Measurements from ENCODE around the gene SLC12A3. TPM values are rescaled to one million over a fixed set of nuclear protein-coding genes. Genes with fewer than 3 reads are reported as not detected.

Gene SLC12A3
- total and polyA plus RNA-seq, 2 donors (not counting 1 experiment from before 2014, with no cell fraction given), result not detected

- H3K9ac ChIP-seq (ENCODE audit: insufficient read depth, low read length), result no peak overlapping the region
- TF ChIP-seq, protein P1, sequence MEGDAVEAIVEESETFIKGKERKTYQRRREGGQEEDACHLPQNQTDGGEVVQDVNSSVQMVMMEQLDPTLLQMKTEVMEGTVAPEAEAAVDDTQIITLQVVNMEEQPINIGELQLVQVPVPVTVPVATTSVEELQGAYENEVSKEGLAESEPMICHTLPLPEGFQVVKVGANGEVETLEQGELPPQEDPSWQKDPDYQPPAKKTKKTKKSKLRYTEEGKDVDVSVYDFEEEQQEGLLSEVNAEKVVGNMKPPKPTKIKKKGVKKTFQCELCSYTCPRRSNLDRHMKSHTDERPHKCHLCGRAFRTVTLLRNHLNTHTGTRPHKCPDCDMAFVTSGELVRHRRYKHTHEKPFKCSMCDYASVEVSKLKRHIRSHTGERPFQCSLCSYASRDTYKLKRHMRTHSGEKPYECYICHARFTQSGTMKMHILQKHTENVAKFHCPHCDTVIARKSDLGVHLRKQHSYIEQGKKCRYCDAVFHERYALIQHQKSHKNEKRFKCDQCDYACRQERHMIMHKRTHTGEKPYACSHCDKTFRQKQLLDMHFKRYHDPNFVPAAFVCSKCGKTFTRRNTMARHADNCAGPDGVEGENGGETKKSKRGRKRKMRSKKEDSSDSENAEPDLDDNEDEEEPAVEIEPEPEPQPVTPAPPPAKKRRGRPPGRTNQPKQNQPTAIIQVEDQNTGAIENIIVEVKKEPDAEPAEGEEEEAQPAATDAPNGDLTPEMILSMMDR (conservative IDR thresholded peaks at IDR 0.05 in 1 of 2, IDR thresholded peaks at IDR 0.05 in 1 of 2; ENCODE audit: low read depth in 1 of 2, low read length in 2 of 2), result no peak
- no peak for TF ChIP-seq EZH2 (IDR thresholded peaks at IDR 0.05; ENCODE audit: low read length, missing control alignments)
- no peak for DNase-seq (ENCODE audit: low read depth in 2 of 2)
- no peaks in the 10 kb centered on the region for H3K9me3 ChIP-seq (ENCODE audit: control insufficient read depth, insufficient read depth, low read depth, low read length)
- H2AFZ ChIP-seq (ENCODE audit: low read length), result no peak overlapping the region
- no peak overlapping the region for H3K27ac ChIP-seq (ENCODE audit: insufficient read depth, low read length)
- no peaks in the 10 kb centered on the region for H4K20me1 ChIP-seq (ENCODE audit: control insufficient read depth, extremely low read depth, insufficient read depth, low read length)
- no peaks in the 10 kb centered on the region for H3K4me1 ChIP-seq (ENCODE audit: control insufficient read depth, extremely low read depth, insufficient read depth, low read length)
- H3K36me3 ChIP-seq (ENCODE audit: control insufficient read depth, insufficient read depth, low read length), result no peaks in the 10 kb centered on the region
- no peaks in the 10 kb centered on the region for H3K79me2 ChIP-seq (ENCODE audit: control insufficient read depth, insufficient read depth, low read length)
- no peaks in the 10 kb centered on the region for H3K27me3 ChIP-seq (ENCODE audit: control insufficient read depth, insufficient read depth, low read length)
- no peak overlapping the region for H3K4me3 ChIP-seq (replicated peaks in 1 of 4; ENCODE audit: control extremely low read depth in 1 of 4, insufficient read depth in 1 of 4, low read depth in 3 of 4, low read length in 4 of 4)
- H3K4me2 ChIP-seq (ENCODE audit: extremely low read depth, insufficient read depth, low read length), result no peak overlapping the region
Observed at GRCh38 chr16:56817938-56818337, 47.1 kb upstream of the SLC12A3 start.

DNA sequence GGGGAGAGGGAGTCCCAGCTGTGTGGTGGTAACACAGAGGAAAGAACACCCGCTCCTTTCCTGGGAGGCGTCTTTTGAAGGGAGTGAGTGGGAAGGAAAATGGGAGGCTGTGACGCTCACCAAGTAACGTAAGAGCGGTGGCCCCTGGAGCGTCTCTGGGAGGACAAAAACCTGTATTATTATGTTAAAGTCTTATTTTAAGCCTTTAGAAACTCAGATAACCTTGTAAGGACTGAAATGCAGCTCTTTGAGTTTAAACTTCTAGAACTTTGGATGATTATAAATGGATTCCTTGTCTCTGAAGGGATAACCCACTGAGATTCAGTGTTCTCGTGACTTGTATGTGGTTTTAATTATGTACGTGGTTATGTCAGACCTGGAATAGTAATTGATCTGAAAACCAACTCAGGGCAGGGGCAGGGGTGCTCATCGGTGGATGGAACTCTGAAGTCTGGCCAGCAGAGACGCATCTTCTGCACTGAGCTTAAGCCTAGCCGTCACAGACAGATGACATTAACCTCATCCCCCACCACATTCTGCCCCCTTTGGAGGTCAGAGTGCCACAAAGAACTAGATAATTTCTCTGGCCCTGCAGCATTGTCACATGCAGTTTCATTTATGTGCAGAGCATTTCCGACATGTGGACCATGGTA is 41.8 kb upstream of the SLC12A3 start:
- no peaks in the 10 kb centered on the region for H4K20me1 ChIP-seq (ENCODE audit: control insufficient read depth, extremely low read depth, insufficient read depth, low read length)
- H3K36me3 ChIP-seq (ENCODE audit: control insufficient read depth, insufficient read depth, low read length), result peaks cover 6% of the 10 kb centered on the region
- H2AFZ ChIP-seq (ENCODE audit: low read length), result no peak overlapping the region
- H3K4me2 ChIP-seq (ENCODE audit: extremely low read depth, insufficient read depth, low read length), result no peak overlapping the region
- no peaks in the 10 kb centered on the region for H3K79me2 ChIP-seq (ENCODE audit: control insufficient read depth, insufficient read depth, low read length)
- H3K4me3 ChIP-seq (replicated peaks in 1 of 4; ENCODE audit: control extremely low read depth in 1 of 4, insufficient read depth in 1 of 4, low read depth in 3 of 4, low read length in 4 of 4), result no peak overlapping the region
- H3K27ac ChIP-seq (ENCODE audit: insufficient read depth, low read length), result no peak overlapping the region
- H3K27me3 ChIP-seq (ENCODE audit: control insufficient read depth, insufficient read depth, low read length), result no peaks in the 10 kb centered on the region
- TF ChIP-seq, protein P1 (conservative IDR thresholded peaks at IDR 0.05 in 1 of 2, IDR thresholded peaks at IDR 0.05 in 1 of 2; ENCODE audit: low read depth in 1 of 2, low read length in 2 of 2), result no peak
- TF ChIP-seq EZH2 (IDR thresholded peaks at IDR 0.05; ENCODE audit: low read length, missing control alignments), result no peak
- no peaks in the 10 kb centered on the region for H3K4me1 ChIP-seq (ENCODE audit: control insufficient read depth, extremely low read depth, insufficient read depth, low read length)
- H3K9me3 ChIP-seq (ENCODE audit: control insufficient read depth, insufficient read depth, low read depth, low read length), result no peaks in the 10 kb centered on the region
- H3K9ac ChIP-seq (ENCODE audit: insufficient read depth, low read length), result no peak overlapping the region
- no peak for DNase-seq (ENCODE audit: low read depth in 2 of 2)

- H3K4me1 ChIP-seq (ENCODE audit: control insufficient read depth, extremely low read depth, insufficient read depth, low read length), result no peaks in the 10 kb centered on the region
- no peak overlapping the region for H3K27ac ChIP-seq (ENCODE audit: insufficient read depth, low read length)
- no peak overlapping the region for H2AFZ ChIP-seq (ENCODE audit: low read length)
- peaks cover 6% of the 10 kb centered on the region for H3K36me3 ChIP-seq (ENCODE audit: control insufficient read depth, insufficient read depth, low read length)
- no peaks in the 10 kb centered on the region for H3K27me3 ChIP-seq (ENCODE audit: control insufficient read depth, insufficient read depth, low read length)
- no peak overlapping the region for H3K4me3 ChIP-seq (replicated peaks in 1 of 4; ENCODE audit: control extremely low read depth in 1 of 4, insufficient read depth in 1 of 4, low read depth in 3 of 4, low read length in 4 of 4)
- DNase-seq (ENCODE audit: low read depth in 2 of 2), result peak in 1 of 2 donors; percentile 18
- no peak overlapping the region for H3K9ac ChIP-seq (ENCODE audit: insufficient read depth, low read length)
- H4K20me1 ChIP-seq (ENCODE audit: control insufficient read depth, extremely low read depth, insufficient read depth, low read length), result no peaks in the 10 kb centered on the region
- H3K9me3 ChIP-seq (ENCODE audit: control insufficient read depth, insufficient read depth, low read depth, low read length), result no peaks in the 10 kb centered on the region
- no peaks in the 10 kb centered on the region for H3K79me2 ChIP-seq (ENCODE audit: control insufficient read depth, insufficient read depth, low read length)
- TF ChIP-seq EZH2 (IDR thresholded peaks at IDR 0.05; ENCODE audit: low read length, missing control alignments), result no peak
- TF ChIP-seq, protein P1 (conservative IDR thresholded peaks at IDR 0.05 in 1 of 2, IDR thresholded peaks at IDR 0.05 in 1 of 2; ENCODE audit: low read depth in 1 of 2, low read length in 2 of 2), result no peak
- H3K4me2 ChIP-seq (ENCODE audit: extremely low read depth, insufficient read depth, low read length), result no peak overlapping the region
Observed at GRCh38 chr16:56824331-56824730, 40.7 kb upstream of the SLC12A3 start.

All from fibroblast of lung (primary cell).